ENCODE measurements around the gene CASZ1. TPM values are rescaled to one million over a fixed set of nuclear protein-coding genes. Genes with fewer than 3 reads are reported as not detected.

Gene CASZ1
- total and polyA plus RNA-seq, 9 of the 15 experiments (the other 6 are each of a cell fraction or from before 2014, with no cell fraction given): 0.01 to 4.0 (median 0.76) TPM; not detected in 1

- ATAC-seq (no peak), FAIRE-seq (no peak), DNase-seq (ENCODE audit: extremely low read depth in 1 of 4, low spot score in 3 of 4) (no peak)
- Histone ChIP-seq H3K27me3 (ENCODE audit: control insufficient read depth in 2 of 2, insufficient read depth in 2 of 2, low read length in 2 of 2) (no peaks in the 10 kb centered on the region), H3K4me2 (ENCODE audit: insufficient read depth, low read length) (no peak overlapping the region), H3K36me3 (ENCODE audit: control insufficient read depth, insufficient read depth, low read length) (peaks cover 2% of the 10 kb centered on the region; the same call in 1 of the 3 replicates), H2AFZ (ENCODE audit: low read depth, low read length) (no peak overlapping the region), H4K20me1 (replicated peaks; ENCODE audit: control insufficient read depth, insufficient read depth, low read length) (no peaks in the 10 kb centered on the region), H3K9ac (ENCODE audit: insufficient read depth in 1 of 2, low read depth in 2 of 2, low read length in 2 of 2) (no peak overlapping the region), H3K79me2 (ENCODE audit: control insufficient read depth, insufficient read depth, low read length) (no peaks in the 10 kb centered on the region), H3K4me3 (no peak overlapping the region), H3K4me1 (replicated peaks in 1 of 2; ENCODE audit: control insufficient read depth in 2 of 2, insufficient read depth in 2 of 2, low read length in 2 of 2) (no peaks in the 10 kb centered on the region), H3K9me3 (replicated peaks; ENCODE audit: control insufficient read depth, insufficient read depth, low read depth, low read length) (no peaks in the 10 kb centered on the region), H3K9me1 (ENCODE audit: control insufficient read depth, insufficient read depth, low read length) (no peaks in the 10 kb centered on the region), H3K27ac (ENCODE audit: extremely low read depth, low read depth, low read length) (no peak overlapping the region)
- in situ Hi-C loops (cut with MboI) (loop anchor here (10.0 kb wide), 1 partner anchor 271 kb away; no protein-coding TSS in a partner anchor), intact Hi-C loops (cut with micrococcal nuclease) (no loop called here)
- 84% methylated on average over 11 of the region's 11 CpGs for WGBS (ENCODE audit: insufficient coverage, low coverage, missing lambda C conversion rate)
- no TSS peak for BruUV-seq (replicated peaks)
- CTCF ChIA-PET (ENCODE audit: low intra/inter-chr PET ratio): no interaction called here
- POLR2A ChIA-PET: no interaction called here
- TF ChIP-seq SP1 (CRISPR knock-in tag; IDR thresholded peaks at IDR 0.05) (no peak), MEF2A (IDR thresholded peaks at IDR 0.05; ENCODE audit: control insufficient read depth, low read depth, low read length) (no peak), ARNT (IDR thresholded peaks at IDR 0.05) (no peak), ADNP (tag; IDR thresholded peaks at IDR 0.05) (no peak), PURB (CRISPR knock-in tag; IDR thresholded peaks at IDR 0.05; ENCODE audit: low read depth) (no peak), TAF7 (tag; IDR thresholded peaks at IDR 0.05) (no peak), HNRNPH1 (optimal IDR thresholded peaks at IDR 0.05; ENCODE audit: low read depth, low read length) (no peak), ZNF609 (CRISPR knock-in tag; IDR thresholded peaks at IDR 0.05; ENCODE audit: borderline replicate concordance) (no peak), FOXJ2 (tag; IDR thresholded peaks at IDR 0.05) (no peak), SMAD4 (CRISPR knock-in tag; conservative IDR thresholded peaks at IDR 0.05) (no peak), BCLAF1 (IDR thresholded peaks at IDR 0.05; ENCODE audit: borderline replicate concordance in 1 of 2, control insufficient read depth in 1 of 2, low read depth in 2 of 2, low read length in 1 of 2) (no peak), SPI1 (IDR thresholded peaks at IDR 0.05; ENCODE audit: borderline replicate concordance, low read depth, low read length) (no peak), RBM39 (optimal IDR thresholded peaks at IDR 0.05; ENCODE audit: low read depth, low read length) (no peak), ZBTB2 (IDR thresholded peaks at IDR 0.05) (no peak)
Observed at GRCh38 chr1:10593750-10594149, 202.7 kb downstream of the CASZ1 start.
